ENCODE results near the gene RRAGC.

DNA sequence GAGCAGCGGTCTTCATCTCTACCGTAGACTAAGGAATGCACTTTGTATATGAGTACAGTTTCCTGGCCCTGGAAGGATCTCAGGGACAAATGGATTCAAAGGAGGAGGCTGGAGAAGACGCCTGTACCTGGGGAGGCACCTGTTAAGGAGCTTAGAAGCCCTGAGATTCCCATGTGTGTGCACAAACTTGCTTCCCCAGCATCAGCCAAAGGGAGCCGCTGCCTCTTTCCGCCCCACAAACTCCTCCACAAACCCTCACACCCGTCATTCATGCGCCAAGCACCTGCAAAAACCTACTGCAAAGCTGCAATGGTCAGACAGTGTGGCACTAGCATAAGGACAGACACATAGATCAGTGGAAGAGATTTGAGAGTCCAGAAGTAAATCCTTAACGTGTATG lies 54.5 kb downstream of the RRAGC start:
- TF ChIP-seq, protein P1, sequence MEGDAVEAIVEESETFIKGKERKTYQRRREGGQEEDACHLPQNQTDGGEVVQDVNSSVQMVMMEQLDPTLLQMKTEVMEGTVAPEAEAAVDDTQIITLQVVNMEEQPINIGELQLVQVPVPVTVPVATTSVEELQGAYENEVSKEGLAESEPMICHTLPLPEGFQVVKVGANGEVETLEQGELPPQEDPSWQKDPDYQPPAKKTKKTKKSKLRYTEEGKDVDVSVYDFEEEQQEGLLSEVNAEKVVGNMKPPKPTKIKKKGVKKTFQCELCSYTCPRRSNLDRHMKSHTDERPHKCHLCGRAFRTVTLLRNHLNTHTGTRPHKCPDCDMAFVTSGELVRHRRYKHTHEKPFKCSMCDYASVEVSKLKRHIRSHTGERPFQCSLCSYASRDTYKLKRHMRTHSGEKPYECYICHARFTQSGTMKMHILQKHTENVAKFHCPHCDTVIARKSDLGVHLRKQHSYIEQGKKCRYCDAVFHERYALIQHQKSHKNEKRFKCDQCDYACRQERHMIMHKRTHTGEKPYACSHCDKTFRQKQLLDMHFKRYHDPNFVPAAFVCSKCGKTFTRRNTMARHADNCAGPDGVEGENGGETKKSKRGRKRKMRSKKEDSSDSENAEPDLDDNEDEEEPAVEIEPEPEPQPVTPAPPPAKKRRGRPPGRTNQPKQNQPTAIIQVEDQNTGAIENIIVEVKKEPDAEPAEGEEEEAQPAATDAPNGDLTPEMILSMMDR (IDR thresholded peaks at IDR 0.05; ENCODE audit: low read depth, low read length), result no peak
- TF ChIP-seq EZH2phosphoT487 (IDR thresholded peaks at IDR 0.05; ENCODE audit: low read depth), result no peak

Data from OCI-LY3 (cell line).